ENCODE measurements around the gene ZNRF2.

- TF ChIP-seq POLR2A (IDR thresholded peaks at IDR 0.05), result no peak
- no peak for TF ChIP-seq CTCF (IDR thresholded peaks at IDR 0.05)
- TF ChIP-seq EP300 (IDR thresholded peaks at IDR 0.05), result no peak
Measured at GRCh38 chr7:30282735-30283134, 1.7 kb upstream of the ZNRF2 start.

All from tibial nerve (tissue), 4 donors.